DND-41 (cell line): Measurements from ENCODE around the gene C11orf52.

ENCODE experiments used
- ATAC-seq: fragments of 200-7000 bp; cut with Tn5 transposase; 3 replicates; pipeline ENCODE4 v1.9.1; 2021; ENCODE audit warnings: low read depth; ENCODE audit not compliant: insufficient read depth
- DNase-seq: peaks from one replicate; pipeline ENCODE4 v3.0.0-alpha.2; 2020
- H2AFZ ChIP-seq: 2 replicates; pipeline ENCODE4 v1.6.0; 2012; ENCODE audit warnings: low read depth, low read length
- H3K27ac ChIP-seq: 2 replicates; pipeline ENCODE4 v1.5.1; 2012; ENCODE audit warnings: low read length, inconsistent platforms
- H3K27me3 ChIP-seq: fragments of 200-600 bp; sonication (generic); 2 replicates; pipeline ENCODE4 v1.6.0; 2012; ENCODE audit warnings: low read length, mild to moderate bottlenecking, inconsistent platforms; ENCODE audit not compliant: insufficient read depth, poor library complexity
- H3K36me3 ChIP-seq: 2 replicates; pipeline ENCODE4 v1.5.1; 2012; ENCODE audit warnings: low read length, inconsistent platforms; ENCODE audit not compliant: insufficient read depth
- H3K4me1 ChIP-seq: 2 replicates; pipeline ENCODE4 v1.5.1; 2012; ENCODE audit warnings: mild to moderate bottlenecking, low read length; ENCODE audit not compliant: insufficient read depth
- H3K4me2 ChIP-seq: 2 replicates; pipeline ENCODE4 v1.6.0; 2012; ENCODE audit warnings: mild to moderate bottlenecking, moderate library complexity, low read length, inconsistent platforms; ENCODE audit not compliant: insufficient read depth
- H3K4me3 ChIP-seq, 2 experiments: fragments of 200-600 bp in 1 of 2; shearing (Covaris generic) in 1 of 2; 2 replicates each; pipeline ENCODE4 v1.5.1; 2012 to 2016; ENCODE audit warnings: inconsistent platforms in 2 of 2, low read length in 2 of 2, mild to moderate bottlenecking in 2 of 2, low read depth in 1 of 2, moderate library complexity in 1 of 2
- H3K79me2 ChIP-seq: 2 replicates; pipeline ENCODE4 v1.6.0; 2012; ENCODE audit warnings: low read length, inconsistent platforms; ENCODE audit not compliant: insufficient read depth
- H3K9ac ChIP-seq: 2 replicates; pipeline ENCODE4 v1.6.0; 2012; ENCODE audit warnings: low read depth, mild to moderate bottlenecking, inconsistent platforms, low read length, moderate library complexity
- H3K9me3 ChIP-seq: 2 replicates; pipeline ENCODE4 v1.5.1; 2012; ENCODE audit warnings: low read length, moderate library complexity, mild to moderate bottlenecking, inconsistent platforms; ENCODE audit not compliant: insufficient read depth, severe bottlenecking
- H4K20me1 ChIP-seq: 2 replicates; pipeline ENCODE4 v1.6.0; 2012; ENCODE audit warnings: low read length; ENCODE audit not compliant: insufficient read depth
- CTCF ChIP-seq: IDR thresholded peaks from 2 replicates; pipeline ENCODE4 v1.5.1; 2012; ENCODE audit warnings: borderline replicate concordance, low read length, moderate library complexity, mild to moderate bottlenecking; ENCODE audit not compliant: poor library complexity, severe bottlenecking; ENCODE audit errors: extremely low read depth
- EZH2 ChIP-seq: IDR thresholded peaks from 3 replicates; pipeline ENCODE4 v1.6.1; 2012; ENCODE audit warnings: borderline replicate concordance, low read depth, mild to moderate bottlenecking, moderate library complexity, low read length, inconsistent platforms; ENCODE audit not compliant: severe bottlenecking

Gene C11orf52

GRCh38 chr11:111941963-111942362 lies 23.2 kb downstream of the C11orf52 start:
- Histone ChIP-seq H2AFZ (no peak overlapping the region), H3K9ac (no peak overlapping the region), H3K27ac (no peak overlapping the region), H3K79me2 (no peaks in the 10 kb centered on the region), H3K27me3 (no peaks in the 10 kb centered on the region), H3K4me3 (no peak overlapping the region), H3K36me3 (no peaks in the 10 kb centered on the region), H4K20me1 (no peaks in the 10 kb centered on the region), H3K4me2 (no peak overlapping the region), H3K9me3 (no peaks in the 10 kb centered on the region), H3K4me1 (peaks cover 11% of the 10 kb centered on the region)
- TF ChIP-seq EZH2 (no peak), CTCF (no peak)
- no peak for DNase-seq
- ATAC-seq, result no peak

GRCh38 chr11:111942829-111943228 lies 24.1 kb downstream of the C11orf52 start:
- no peak overlapping the region for H2AFZ ChIP-seq
- H3K9ac ChIP-seq, result no peak overlapping the region

GRCh38 chr11:111944139-111944538 lies 25.4 kb downstream of the C11orf52 start:
- Histone ChIP-seq H2AFZ (no peak overlapping the region), H4K20me1 (no peaks in the 10 kb centered on the region), H3K4me2 (no peak overlapping the region), H3K9ac (no peak overlapping the region), H3K4me1 (no peaks in the 10 kb centered on the region), H3K9me3 (no peaks in the 10 kb centered on the region), H3K27me3 (no peaks in the 10 kb centered on the region), H3K36me3 (no peaks in the 10 kb centered on the region), H3K4me3 (no peak overlapping the region), H3K79me2 (no peaks in the 10 kb centered on the region), H3K27ac (no peak overlapping the region)
- ATAC-seq (no peak), DNase-seq (no peak)
- TF ChIP-seq CTCF, result no peak
- no peak for TF ChIP-seq EZH2

More at GRCh38 chr11:111942829-111943228, 24.1 kb downstream of the C11orf52 start:
- Histone ChIP-seq H3K36me3 (no peaks in the 10 kb centered on the region), H3K4me3 (no peak overlapping the region), H3K79me2 (no peaks in the 10 kb centered on the region), H3K4me2 (no peak overlapping the region), H3K9me3 (no peaks in the 10 kb centered on the region), H4K20me1 (no peaks in the 10 kb centered on the region), H3K4me1 (0 out of 2 replicates have a peak, but pooled peaks cover 2% of the 10 kb centered on the region), H3K27ac (no peak overlapping the region), H3K27me3 (no peaks in the 10 kb centered on the region)
- no peak for TF ChIP-seq CTCF
- TF ChIP-seq EZH2, result no peak
- no peak for DNase-seq
- ATAC-seq, result no peak

DNA sequence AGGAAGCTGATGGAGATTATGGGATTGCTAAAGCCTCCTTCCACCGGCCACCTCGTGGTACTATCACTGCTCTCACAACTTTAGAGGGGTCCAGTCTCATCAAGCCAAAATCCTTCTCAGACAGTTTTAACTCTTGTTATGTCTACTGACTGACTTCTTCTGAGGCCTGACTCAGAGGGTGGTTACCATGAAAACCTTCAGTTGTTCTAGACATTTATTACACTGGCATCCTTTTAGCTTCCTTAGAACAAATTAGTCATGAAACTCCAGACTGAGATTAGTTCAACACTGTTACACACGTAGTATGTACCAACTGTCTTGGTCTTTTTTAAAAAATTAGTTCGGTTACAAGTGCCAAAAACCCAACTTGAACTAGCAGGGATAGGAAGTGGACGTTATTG lies 25.9 kb downstream of the C11orf52 start:
- no peak for ATAC-seq
- H3K27ac ChIP-seq, result no peak overlapping the region
- H2AFZ ChIP-seq, result no peak overlapping the region
- H3K4me2 ChIP-seq, result no peak overlapping the region
- H3K27me3 ChIP-seq, result no peaks in the 10 kb centered on the region
- no peak for DNase-seq
- no peaks in the 10 kb centered on the region for H3K79me2 ChIP-seq
- no peaks in the 10 kb centered on the region for H4K20me1 ChIP-seq
- no peak overlapping the region for H3K4me3 ChIP-seq
- no peak overlapping the region for H3K9ac ChIP-seq
- TF ChIP-seq EZH2 (no peak), CTCF (no peak)
- H3K4me1 ChIP-seq, result no peaks in the 10 kb centered on the region
- no peaks in the 10 kb centered on the region for H3K9me3 ChIP-seq
- no peaks in the 10 kb centered on the region for H3K36me3 ChIP-seq
